Activated CD8-positive, alpha-beta memory T cell treated with anti-CD3 and anti-CD28 coated beads, Interleukin-2, amount 50 U/mL, for 1 hour (primary cell): ENCODE measurements around the gene CHRNB1.

Experiments
- DNase-seq: peaks from one replicate; pipeline ENCODE4 v3.0.0-alpha.2; 2020; ENCODE audit errors: extremely low read depth

The CHRNB1 gene

DNA sequence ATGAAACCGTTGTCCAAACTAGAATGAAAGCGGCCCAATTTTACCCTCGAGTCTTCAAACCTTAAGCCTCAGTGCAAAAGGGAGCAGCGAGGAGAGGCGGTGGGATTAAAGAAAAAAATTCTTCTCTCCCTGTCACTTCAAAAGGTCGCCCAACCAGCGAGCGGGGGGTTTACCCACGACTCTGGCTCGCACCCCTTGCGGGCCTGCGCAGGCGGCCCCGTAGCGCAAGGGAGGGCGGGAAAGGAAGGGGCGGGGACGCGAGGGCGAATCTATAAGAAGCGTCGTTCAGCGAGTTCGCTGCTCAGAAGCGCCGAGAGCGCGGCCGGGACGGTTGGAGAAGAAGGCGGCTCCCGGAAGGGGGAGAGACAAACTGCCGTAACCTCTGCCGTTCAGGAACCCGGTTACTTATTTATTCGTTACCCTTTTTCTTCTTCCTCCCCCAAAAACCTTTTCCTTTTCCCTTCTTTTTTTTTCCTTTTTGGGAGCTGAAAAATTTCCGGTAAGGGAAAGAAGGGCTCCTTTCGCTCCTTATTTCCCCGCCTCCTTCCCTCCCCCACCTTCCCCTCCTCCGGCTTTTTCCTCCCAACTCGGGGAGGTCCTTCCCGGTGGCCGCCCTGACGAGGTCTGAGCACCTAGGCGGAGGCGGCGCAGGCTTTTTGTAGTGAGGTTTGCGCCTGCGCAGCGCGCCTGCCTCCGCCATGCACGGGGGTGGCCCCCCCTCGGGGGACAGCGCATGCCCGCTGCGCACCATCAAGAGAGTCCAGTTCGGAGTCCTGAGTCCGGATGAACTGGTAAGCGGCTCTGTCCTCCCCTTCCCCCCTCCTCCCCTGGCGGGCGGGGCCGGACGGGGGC lies 39.4 kb downstream of the CHRNB1 start, which contains the start of gene POLR2A:
TSS of gene POLR2A (plus strand) at position 300 of the 852 bp plus-strand sequence.
- peak; percentile 93 for DNase-seq

DNA sequence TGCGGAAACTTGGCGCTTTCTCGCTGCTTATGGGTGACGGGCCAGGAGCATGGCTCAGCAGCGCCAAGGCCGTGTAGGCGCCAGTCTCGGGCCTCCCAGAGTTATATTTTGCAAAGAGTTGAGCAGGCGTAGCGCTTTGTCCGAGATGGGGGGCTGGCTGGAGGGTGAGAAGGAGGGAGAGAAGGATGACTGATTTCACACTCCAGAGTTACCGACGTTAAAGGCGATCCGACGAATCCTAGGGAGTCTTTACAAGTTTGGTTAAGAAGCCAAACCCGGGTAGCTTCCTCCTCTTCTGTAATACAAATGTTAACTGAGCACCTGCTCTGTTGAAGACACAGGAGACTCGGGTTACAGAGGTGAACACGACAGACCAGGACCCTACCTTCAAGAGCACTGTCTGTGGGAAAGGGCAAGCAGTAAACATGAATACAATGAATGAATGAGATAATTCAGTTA lies 40.1 kb downstream of the CHRNB1 start:
- DNase-seq: no peak

DNA sequence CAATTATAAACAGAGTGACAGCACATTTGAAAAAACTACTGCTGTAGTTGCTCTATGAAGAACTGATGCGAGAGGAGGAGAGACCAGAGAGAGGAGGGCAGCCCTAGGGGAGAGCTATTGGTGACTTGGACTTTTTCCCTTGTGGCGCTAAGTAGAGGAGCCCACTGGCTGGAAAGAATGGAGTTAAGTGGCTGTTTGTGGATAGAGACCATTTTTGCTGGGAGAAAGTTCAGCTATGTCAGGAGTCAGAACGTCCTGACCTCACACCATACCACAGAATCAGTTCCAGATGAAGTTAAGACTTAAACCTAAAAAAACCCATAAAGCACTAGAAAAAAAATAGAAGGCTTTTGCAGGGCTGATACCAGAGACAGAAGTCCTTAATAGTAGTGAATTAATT lies 41.3 kb downstream of the CHRNB1 start:
- DNase-seq: no peak

DNA sequence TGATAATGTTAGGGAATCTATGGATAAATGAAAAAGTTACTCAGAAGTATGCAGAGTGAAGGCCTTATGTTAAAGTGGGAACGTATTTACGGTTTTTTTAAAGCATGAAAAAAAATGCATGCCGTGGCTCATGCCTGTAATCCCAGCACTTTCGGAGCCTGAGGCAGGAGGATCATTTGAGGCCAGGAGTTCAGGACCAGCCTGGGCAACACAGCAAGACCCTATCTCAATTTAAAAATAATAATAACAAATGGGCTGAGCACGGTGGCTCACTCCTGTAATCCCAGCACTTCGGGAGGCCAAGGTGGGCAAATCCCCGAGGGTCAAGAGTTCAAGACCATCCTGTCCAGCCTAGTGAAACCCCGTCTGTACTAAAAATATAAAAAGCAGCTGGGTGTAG lies 45.3 kb downstream of the CHRNB1 start:
- DNase-seq: no peak

DNA sequence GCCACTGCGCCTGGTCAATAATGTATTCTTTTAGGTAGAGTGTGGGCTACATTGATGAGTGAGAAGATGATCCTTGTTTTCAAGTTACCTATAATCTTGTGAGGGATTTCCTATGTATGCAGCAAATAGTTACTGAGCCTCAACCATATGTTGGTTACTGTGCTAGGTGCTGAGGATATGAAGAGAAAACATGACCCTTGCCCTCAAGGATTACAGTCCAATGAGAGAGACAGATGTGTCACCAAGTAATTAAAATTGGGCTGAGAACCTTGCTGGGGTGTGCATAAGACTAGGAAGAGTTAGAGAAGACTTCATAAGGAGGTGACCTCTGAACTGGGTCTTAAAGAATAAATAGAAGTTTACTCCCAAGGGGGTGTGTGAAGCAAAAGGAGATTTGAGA lies 46.7 kb downstream of the CHRNB1 start:
- DNase-seq: no peak

DNA sequence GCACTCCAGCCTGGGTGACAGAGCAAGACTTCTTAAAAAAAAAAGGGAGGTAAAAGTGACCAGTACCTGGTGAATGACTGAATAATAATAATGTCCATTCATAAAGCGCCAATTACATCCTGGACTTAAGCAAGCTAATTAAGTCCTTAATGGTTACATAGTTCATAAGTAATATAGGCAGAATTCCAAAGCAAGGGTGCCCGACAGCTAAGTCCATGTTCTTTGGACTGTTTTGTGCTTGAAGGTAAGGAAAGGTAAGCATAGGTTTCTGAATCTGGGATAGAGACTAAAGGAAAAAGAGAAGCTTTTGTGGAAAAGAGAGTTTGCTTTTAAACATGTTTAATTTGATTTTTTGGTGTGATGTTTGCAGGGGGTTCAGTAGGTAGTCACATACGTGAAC lies 49.1 kb downstream of the CHRNB1 start:
- DNase-seq: no peak

DNA sequence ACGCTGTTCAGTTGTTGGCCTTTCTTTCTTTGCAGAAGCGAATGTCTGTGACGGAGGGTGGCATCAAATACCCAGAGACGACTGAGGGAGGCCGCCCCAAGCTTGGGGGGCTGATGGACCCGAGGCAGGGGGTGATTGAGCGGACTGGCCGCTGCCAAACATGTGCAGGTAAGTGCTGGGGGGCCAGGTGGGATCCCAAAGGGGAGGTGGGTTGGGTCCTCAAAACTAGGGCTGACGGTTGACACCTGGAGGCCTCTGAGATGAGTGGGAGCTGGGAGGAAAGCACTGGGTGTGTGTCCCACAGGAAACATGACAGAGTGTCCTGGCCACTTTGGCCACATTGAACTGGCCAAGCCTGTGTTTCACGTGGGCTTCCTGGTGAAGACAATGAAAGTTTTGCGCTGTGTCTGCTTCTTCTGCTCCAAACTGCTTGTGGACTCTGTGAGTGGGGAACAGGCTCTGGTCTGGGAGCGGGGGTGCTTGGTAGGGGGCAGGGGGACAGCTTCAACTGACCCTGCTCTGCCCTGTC lies 51.1 kb downstream of the CHRNB1 start:
- DNase-seq: no peak

DNA sequence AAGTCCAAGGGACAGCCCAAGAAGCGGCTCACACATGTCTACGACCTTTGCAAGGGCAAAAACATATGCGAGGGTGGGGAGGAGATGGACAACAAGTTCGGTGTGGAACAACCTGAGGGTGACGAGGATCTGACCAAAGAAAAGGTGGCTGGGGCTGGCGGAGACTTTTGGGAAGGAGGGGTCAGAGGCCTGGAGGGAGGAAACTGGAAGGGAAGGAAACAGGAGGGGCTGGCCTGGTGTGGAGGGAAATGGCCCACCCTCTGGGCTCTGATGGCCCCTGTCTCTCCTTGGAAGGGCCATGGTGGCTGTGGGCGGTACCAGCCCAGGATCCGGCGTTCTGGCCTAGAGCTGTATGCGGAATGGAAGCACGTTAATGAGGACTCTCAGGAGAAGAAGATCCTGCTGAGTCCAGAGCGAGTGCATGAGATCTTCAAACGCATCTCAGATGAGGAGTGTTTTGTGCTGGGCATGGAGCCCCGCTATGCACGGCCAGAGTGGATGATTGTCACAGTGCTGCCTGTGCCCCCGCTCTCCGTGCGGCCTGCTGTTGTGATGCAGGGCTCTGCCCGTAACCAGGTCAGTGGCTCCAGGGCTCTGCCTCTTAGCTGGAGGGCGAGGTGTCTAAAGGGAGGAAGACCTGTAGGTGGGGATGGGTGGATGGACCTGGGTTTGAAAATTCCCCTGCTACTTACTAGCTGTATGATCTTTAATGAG lies 51.8 kb downstream of the CHRNB1 start:
- DNase-seq: no peak

DNA sequence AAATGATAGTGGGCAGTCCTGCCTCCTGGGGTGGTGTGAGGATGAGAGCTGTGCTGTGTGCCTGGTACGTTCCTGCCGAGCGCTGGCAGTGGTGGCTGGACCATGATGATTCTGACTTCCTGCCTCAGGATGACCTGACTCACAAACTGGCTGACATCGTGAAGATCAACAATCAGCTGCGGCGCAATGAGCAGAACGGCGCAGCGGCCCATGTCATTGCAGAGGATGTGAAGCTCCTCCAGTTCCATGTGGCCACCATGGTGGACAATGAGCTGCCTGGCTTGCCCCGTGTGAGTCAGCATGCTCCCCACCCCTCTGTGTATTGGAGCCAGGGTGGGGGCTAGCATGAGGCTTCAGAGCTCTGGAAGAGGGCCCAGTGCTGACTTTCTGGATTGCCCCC lies 52.4 kb downstream of the CHRNB1 start:
- no peak for DNase-seq

DNA sequence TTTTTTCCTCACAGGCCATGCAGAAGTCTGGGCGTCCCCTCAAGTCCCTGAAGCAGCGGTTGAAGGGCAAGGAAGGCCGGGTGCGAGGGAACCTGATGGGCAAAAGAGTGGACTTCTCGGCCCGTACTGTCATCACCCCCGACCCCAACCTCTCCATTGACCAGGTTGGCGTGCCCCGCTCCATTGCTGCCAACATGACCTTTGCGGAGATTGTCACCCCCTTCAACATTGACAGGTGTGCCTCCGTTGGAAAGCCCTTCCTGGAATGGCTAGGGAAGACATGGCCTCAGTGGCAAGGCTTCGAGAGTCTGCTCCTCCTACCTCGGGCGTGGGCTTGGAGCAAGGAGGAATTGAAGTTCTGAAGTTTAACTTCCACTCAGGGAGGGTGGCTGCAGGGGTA lies 52.8 kb downstream of the CHRNB1 start:
- no peak for DNase-seq

DNA sequence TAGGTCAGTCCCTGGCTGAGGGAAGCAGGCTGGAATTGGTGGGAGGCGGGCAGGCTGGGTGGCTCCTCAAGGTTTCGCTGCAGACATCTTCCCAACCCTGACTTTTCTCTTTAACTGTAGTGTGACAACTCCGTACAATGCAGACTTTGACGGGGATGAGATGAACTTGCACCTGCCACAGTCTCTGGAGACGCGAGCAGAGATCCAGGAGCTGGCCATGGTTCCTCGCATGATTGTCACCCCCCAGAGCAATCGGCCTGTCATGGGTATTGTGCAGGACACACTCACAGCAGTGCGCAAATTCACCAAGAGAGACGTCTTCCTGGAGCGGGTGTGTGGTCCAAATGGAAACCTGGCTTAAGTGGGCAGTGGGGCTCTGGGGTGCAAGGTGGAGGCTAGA lies 54.3 kb downstream of the CHRNB1 start:
- no peak for DNase-seq

DNA sequence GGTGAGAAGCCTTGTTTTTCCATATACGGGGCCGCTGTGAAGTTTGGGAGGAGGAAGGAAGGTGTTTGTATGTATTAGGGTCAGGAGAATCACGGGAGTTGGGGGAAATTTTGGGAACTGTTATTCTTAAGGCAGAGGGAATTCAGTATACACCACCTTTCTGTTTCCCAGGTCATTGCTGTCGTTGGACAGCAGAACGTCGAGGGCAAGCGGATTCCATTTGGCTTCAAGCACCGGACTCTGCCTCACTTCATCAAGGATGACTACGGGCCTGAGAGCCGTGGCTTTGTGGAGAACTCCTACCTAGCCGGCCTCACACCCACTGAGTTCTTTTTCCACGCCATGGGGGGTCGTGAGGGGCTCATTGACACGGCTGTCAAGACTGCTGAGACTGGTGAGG lies 56.9 kb downstream of the CHRNB1 start:
- DNase-seq: no peak

DNA sequence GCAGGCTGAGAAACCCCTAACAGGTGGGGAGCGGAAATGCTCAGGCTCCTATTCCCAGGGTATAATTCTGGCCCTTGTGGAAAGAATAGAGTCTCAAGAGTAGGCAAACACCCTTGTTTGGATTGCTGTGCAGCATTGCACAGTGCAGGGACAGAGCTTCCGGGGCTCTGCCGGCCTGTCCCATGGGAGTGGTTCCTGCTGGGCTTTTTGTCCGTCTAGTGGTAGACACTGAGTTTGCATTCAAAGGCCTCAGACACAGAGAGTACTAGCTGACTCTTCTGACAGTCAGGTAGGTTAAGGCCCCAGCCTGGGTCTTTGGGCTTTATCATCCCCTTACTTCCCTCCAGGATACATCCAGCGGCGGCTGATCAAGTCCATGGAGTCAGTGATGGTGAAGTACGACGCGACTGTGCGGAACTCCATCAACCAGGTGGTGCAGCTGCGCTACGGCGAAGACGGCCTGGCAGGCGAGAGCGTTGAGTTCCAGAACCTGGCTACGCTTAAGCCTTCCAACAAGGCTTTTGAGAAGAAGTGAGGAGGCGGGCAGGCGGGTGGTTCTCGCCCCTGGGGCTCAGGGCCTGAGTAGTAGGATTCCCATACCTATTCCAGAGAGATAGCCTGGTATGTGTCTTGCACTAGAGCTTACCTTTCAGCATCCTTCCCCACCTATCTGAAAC lies 57.4 kb downstream of the CHRNB1 start:
- no peak for DNase-seq

DNA sequence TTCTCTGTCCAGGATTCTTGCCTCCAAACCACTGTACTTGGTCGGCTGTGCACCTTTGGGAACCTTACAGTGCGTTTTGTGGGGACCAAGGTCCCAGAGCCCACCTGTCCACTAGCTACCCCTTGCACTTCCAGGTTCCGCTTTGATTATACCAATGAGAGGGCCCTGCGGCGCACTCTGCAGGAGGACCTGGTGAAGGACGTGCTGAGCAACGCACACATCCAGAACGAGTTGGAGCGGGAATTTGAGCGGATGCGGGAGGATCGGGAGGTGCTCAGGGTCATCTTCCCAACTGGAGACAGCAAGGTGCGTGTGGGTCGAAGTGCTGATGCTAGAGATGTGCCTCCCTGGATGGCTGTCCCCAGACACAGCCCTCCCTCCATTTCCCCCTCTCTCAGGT lies 58.1 kb downstream of the CHRNB1 start:
- DNase-seq: no peak

DNA sequence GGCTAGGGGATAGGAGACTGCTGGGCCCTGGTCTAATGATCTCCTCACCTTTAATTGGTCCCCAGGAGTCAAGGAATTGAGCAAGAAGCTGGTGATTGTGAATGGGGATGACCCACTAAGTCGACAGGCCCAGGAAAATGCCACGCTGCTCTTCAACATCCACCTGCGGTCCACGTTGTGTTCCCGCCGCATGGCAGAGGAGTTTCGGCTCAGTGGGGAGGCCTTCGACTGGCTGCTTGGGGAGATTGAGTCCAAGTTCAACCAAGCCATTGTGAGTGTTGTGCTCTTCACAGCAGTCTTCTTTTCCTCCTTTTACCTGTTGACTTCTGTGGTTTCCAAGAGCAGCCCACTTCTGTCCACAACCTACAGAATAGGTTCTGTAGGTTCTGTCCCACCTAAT lies 58.7 kb downstream of the CHRNB1 start:
- no peak for DNase-seq
